Upper lobe of left lung (tissue), 4 donors: Measurements from ENCODE around the gene CLCNKB.

Source experiments
- EP300 ChIP-seq, 4 donors: sonication (generic); formaldehyde crosslinking; IDR thresholded peaks; one replicate each; pipeline ENCODE4 v1.5.1; 2017; ENCODE audit warnings: antibody characterized with exemption in 4 of 4, control low read depth in 2 of 4
- POLR2A ChIP-seq, 4 donors: fragments of 450-650 bp; IDR thresholded peaks; one replicate each; pipeline ENCODE4 v1.5.1; 2016 to 2017; ENCODE audit warnings: antibody characterized with exemption in 4 of 4, mild to moderate bottlenecking in 2 of 4
- TF ChIP-seq, protein P1 (sequence below), 6 experiments: fragments of 450-650 bp in 4 of 6; fragments of 200-600 bp in 2 of 6; sonication (generic) in 2 of 6; IDR thresholded peaks; one replicate each; pipeline ENCODE4 v1.5.1; 2016 to 2019; ENCODE audit warnings: antibody characterized with exemption in 6 of 6

DNA sequence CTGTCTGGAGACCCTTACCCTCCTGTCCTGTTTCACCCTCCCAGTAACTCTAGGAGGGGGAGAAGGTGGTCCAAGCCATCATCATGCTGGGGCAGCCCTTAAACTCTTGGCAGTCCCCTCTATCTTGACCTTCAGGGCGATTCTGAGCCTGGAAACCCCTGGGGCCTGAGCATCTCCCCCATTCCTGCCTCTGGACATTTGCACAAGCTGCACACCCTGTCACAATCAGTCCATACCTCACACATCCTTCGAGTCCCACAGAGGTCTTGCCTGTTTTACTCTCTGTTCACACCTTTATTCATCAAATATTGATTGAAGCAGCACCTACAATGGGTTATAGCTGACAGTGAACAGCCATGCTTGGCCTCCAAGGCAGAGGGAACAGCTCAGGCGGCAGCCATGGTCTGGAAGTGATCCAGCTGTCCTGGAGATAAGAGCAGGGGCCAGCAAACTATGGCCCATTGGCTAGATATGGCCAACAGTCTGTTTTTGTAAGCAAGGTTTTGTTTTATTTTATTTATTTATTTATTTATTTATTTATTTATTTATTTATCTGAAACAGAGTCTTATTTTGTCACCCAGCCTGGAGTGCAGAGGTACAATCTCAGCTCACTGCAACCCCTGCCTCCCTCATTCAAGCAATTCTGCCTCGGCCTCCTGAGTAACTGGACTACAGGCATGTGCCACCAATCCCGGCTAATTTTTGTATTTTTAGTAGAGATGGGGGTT is 37.0 kb downstream of the CLCNKB start:
- TF ChIP-seq, protein P1, sequence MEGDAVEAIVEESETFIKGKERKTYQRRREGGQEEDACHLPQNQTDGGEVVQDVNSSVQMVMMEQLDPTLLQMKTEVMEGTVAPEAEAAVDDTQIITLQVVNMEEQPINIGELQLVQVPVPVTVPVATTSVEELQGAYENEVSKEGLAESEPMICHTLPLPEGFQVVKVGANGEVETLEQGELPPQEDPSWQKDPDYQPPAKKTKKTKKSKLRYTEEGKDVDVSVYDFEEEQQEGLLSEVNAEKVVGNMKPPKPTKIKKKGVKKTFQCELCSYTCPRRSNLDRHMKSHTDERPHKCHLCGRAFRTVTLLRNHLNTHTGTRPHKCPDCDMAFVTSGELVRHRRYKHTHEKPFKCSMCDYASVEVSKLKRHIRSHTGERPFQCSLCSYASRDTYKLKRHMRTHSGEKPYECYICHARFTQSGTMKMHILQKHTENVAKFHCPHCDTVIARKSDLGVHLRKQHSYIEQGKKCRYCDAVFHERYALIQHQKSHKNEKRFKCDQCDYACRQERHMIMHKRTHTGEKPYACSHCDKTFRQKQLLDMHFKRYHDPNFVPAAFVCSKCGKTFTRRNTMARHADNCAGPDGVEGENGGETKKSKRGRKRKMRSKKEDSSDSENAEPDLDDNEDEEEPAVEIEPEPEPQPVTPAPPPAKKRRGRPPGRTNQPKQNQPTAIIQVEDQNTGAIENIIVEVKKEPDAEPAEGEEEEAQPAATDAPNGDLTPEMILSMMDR (IDR thresholded peaks at IDR 0.05): no peak
- TF ChIP-seq POLR2A (IDR thresholded peaks at IDR 0.05) (no peak), EP300 (IDR thresholded peaks at IDR 0.05) (no peak)
